Measurements from ENCODE around the gene ACD.

GRCh38 chr16:67699265-67699664 lies 39.2 kb upstream of the ACD start:
- TF ChIP-seq ZFP30 (CRISPR knock-in tag; IDR thresholded peaks at IDR 0.05) (no peak), ZNF565 (CRISPR knock-in tag; conservative IDR thresholded peaks at IDR 0.05; ENCODE audit: low read depth) (no peak), PPARA (CRISPR knock-in tag; IDR thresholded peaks at IDR 0.05; ENCODE audit: borderline replicate concordance) (no peak), ARNTL (CRISPR knock-in tag; IDR thresholded peaks at IDR 0.05; ENCODE audit: borderline replicate concordance, low read depth) (no peak), GLIS3 (CRISPR knock-in tag; IDR thresholded peaks at IDR 0.05) (no peak), CSDC2 (CRISPR knock-in tag; IDR thresholded peaks at IDR 0.05) (no peak), ESRRG (CRISPR knock-in tag; IDR thresholded peaks at IDR 0.05) (no peak), TCF4 (CRISPR knock-in tag; IDR thresholded peaks at IDR 0.05; ENCODE audit: borderline replicate concordance) (no peak), ISL1 (CRISPR knock-in tag; IDR thresholded peaks at IDR 0.05) (no peak)
- TF ChIP-seq, protein P1, sequence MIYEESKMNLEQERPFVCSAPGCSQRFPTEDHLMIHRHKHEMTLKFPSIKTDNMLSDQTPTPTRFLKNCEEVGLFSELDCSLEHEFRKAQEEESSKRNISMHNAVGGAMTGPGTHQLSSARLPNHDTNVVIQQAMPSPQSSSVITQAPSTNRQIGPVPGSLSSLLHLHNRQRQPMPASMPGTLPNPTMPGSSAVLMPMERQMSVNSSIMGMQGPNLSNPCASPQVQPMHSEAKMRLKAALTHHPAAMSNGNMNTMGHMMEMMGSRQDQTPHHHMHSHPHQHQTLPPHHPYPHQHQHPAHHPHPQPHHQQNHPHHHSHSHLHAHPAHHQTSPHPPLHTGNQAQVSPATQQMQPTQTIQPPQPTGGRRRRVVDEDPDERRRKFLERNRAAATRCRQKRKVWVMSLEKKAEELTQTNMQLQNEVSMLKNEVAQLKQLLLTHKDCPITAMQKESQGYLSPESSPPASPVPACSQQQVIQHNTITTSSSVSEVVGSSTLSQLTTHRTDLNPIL (CRISPR knock-in tag; IDR thresholded peaks at IDR 0.05; ENCODE audit: low read depth): no peak
- TF ChIP-seq, protein P2, sequence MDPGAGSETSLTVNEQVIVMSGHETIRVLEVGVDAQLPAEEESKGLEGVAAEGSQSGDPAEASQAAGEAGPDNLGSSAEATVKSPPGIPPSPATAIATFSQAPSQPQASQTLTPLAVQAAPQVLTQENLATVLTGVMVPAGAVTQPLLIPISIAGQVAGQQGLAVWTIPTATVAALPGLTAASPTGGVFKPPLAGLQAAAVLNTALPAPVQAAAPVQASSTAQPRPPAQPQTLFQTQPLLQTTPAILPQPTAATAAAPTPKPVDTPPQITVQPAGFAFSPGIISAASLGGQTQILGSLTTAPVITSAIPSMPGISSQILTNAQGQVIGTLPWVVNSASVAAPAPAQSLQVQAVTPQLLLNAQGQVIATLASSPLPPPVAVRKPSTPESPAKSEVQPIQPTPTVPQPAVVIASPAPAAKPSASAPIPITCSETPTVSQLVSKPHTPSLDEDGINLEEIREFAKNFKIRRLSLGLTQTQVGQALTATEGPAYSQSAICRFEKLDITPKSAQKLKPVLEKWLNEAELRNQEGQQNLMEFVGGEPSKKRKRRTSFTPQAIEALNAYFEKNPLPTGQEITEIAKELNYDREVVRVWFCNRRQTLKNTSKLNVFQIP (CRISPR knock-in tag; IDR thresholded peaks at IDR 0.05; ENCODE audit: borderline replicate concordance, low read depth): no peak
- TF ChIP-seq, protein P3, sequence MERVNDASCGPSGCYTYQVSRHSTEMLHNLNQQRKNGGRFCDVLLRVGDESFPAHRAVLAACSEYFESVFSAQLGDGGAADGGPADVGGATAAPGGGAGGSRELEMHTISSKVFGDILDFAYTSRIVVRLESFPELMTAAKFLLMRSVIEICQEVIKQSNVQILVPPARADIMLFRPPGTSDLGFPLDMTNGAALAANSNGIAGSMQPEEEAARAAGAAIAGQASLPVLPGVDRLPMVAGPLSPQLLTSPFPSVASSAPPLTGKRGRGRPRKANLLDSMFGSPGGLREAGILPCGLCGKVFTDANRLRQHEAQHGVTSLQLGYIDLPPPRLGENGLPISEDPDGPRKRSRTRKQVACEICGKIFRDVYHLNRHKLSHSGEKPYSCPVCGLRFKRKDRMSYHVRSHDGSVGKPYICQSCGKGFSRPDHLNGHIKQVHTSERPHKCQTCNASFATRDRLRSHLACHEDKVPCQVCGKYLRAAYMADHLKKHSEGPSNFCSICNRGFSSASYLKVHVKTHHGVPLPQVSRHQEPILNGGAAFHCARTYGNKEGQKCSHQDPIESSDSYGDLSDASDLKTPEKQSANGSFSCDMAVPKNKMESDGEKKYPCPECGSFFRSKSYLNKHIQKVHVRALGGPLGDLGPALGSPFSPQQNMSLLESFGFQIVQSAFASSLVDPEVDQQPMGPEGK (CRISPR knock-in tag; IDR thresholded peaks at IDR 0.05; ENCODE audit: borderline replicate concordance): no peak
